HG02973 (cell line): ENCODE measurements around the gene TUBA1C.
"Not testable (repeated sequence)": the region's sequence is repeated elsewhere in the genome, so short reads cannot be mapped to it uniquely, and the experiment has no call there.

ENCODE experiments used
- ATAC-seq: cut with Tn5 transposase; IDR thresholded peaks from one replicate; pipeline ENCODE4 v1.9.1; 2021; ENCODE audit warnings: moderate library complexity; ENCODE audit not compliant: unreplicated experiment

TUBA1C gene

DNA sequence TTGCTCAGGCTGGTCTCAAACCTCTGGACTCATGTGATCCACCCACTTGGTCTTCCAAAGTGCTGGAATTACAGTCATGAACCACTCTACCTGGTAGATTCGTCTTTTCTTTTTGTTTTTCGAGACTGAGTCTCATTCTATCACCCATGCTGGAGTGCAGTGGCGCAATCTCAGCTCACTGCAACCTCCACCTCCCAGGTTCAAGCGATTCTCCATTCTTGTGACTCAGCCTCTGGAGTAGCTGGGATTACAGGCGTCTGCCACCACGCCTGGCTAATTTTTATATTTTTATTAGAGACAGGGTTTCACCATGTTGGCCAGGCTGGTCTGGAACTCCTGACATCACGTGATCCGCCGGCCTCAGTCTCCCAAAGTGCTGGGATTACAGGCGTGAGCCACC is 9.4 kb upstream of the TUBA1C start:
- not testable (repeated sequence) for ATAC-seq

DNA sequence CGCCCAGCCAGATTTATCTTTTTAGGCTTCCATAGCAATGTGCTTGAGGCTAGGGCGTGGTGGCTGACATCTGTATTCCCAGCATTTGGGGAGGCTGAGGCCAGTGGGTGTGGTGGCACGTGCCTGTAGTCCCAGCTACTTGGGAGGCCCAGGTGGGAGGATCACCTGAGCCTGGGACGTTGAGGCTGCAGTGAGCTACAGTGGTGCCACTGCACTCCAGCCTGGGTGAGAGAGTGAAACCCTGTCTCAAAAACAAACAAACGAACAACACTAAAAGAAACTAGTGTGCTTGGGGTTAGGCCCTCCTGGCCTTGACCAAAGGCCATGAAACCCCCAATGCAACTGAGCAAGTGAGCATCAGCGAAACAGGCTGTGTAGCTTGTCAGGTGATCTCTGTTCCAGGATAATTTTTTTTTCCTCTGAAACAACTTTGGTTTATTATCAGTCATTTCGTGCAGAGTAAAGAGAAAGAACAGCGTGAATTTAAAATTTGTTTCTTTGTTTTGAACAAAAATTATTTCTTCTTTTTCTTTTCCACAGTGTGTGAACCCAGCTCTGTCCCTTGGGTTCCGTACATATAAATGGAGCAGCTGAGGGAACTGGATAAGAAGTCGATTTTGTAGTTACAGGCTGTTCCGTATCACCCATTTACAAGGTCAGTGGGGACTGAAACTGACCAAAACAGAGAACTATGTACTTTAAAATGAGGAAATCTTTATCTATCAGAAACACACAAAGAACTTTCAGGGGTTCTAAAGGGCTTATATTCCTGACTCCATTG is 8.8 kb upstream of the TUBA1C start:
- ATAC-seq, result no peak

DNA sequence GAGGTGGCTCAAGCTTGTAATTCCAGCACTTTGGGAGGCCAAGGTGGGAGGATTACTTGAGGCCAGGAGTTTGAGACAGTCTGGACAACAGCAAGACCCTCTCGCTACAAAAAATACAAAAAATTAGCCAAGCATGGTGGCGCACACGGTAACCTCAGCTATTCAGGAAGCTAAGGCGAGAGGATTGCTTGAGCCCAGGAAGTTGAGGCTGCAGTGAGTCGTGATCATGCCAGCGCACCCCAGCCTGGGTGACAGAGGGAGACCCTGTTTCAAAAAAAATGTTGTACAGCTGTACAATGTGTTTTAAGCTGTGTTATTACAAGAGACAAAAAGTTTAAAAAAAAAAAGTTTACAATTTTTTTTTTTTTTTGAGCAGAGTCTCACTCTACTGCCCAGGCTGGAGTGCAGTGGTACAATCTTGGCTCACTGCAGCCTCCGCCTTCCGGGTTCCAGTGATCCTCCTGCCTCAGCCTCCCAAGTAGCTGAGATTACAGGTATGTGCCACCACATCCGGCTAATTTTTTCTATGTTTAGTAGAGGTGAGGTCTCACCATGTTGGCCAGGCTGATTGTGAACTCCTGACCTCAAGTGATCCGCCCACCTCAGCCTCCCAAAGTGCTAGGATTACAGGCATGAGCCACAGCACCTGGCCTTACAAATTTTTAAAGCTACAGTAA is 7.2 kb upstream of the TUBA1C start:
- not testable (repeated sequence) for ATAC-seq

DNA sequence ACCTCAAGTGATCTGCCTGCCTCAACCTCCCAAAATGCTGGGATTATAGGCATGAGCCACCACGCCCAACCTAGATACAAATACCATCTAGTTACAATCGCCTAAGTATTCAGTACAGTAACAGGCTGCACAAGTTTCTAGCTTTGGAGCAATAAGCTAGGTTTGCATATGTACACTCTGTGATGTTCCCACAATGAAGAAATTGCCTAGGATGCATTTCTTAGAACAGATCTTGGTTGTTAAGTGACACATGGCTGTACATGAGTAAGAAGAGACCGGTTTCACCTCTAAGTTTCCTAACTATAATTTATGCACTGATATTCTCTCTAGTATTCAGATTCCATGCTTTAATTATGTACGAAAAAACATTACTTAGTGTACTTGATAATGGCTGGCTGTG is 5.4 kb upstream of the TUBA1C start:
- ATAC-seq, result no peak

- no peak for ATAC-seq
Measured at GRCh38 chr12:49260166-49260565, 4.7 kb upstream of the TUBA1C start.

GRCh38 chr12:49260571-49261363 is 4.1 kb upstream of the TUBA1C start:
- no peak for ATAC-seq

GRCh38 chr12:49261721-49262120 is 3.2 kb upstream of the TUBA1C start:
- ATAC-seq, result no peak

- no peak for ATAC-seq
Measured at GRCh38 chr12:49263400-49263763, 1.5 kb upstream of the TUBA1C start.

DNA sequence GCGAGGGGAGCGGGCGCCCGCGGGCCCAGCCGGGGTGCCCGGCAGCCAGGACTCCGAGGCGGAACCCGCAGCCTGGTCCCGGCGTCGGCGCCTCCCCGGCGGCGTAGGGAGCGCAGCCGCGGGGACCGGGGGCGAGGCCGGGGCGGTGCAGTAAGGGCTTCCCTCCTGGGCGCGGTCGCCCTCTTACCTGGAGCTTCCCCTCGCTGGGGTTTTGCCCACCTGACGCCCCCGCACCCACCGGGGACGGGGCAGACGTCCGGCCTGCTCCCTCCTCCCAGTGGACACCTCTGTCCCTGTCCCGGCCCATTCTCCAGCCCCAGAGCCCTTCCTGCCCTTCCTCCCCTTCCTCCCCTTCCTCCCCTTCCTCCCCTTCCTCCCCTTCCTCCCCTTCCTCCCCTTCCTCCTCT is 413 bp upstream of the TUBA1C start:
- peak; percentile 34 for ATAC-seq

DNA sequence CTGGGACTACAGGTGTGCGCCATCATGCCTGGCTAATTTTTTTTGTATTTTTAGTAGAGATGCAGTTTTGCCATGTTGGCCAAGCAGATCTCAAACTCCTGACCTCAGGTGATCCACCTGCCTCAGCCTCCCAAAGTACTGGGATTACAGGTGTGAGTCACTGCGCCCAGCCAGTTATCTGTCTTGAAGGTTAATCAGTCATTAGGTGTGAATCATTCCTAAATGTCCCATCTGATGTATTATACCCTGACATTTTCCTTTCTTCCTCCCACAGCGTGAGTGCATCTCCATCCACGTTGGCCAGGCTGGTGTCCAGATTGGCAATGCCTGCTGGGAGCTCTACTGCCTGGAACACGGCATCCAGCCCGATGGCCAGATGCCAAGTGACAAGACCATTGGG is 4.3 kb downstream of the TUBA1C start:
- not testable (repeated sequence) for ATAC-seq

GRCh38 chr12:49272790-49273725 is 8.2 kb downstream of the TUBA1C start:
- ATAC-seq, result no peak

- no peak for ATAC-seq
Measured at GRCh38 chr12:49273726-49274395, 9.0 kb downstream of the TUBA1C start.

DNA sequence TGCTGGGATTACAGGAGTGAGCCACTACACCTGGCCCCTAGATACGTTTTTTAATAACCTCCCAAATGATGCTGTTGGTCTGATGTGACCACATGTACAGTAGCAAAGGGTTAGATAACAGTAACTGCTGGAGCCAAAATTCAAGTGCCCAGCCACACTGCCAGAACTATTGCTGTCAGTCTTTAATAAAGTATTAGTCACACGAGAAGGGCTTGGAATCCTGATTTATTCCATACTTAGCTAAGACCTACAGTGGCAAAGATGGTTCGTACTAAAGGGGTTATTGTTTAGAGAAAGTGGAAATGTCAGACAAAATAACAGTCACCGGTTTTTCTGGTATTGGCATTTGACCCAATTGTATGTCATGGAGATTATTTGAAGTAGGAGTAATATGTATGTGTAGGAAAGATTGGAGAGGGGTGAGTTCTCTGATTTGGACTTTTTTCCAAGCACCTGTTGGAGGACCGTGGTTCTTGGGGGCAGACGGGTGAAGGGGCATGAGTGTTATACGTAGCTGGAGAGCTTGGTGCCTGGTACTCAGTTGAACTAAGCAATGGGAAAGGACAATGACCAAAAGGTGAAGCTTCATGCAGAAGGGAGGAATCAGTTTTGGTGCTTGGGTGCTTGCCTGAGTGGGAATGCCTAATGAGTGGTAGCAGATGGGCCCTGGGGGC is 9.7 kb downstream of the TUBA1C start:
- ATAC-seq, result no peak

DNA sequence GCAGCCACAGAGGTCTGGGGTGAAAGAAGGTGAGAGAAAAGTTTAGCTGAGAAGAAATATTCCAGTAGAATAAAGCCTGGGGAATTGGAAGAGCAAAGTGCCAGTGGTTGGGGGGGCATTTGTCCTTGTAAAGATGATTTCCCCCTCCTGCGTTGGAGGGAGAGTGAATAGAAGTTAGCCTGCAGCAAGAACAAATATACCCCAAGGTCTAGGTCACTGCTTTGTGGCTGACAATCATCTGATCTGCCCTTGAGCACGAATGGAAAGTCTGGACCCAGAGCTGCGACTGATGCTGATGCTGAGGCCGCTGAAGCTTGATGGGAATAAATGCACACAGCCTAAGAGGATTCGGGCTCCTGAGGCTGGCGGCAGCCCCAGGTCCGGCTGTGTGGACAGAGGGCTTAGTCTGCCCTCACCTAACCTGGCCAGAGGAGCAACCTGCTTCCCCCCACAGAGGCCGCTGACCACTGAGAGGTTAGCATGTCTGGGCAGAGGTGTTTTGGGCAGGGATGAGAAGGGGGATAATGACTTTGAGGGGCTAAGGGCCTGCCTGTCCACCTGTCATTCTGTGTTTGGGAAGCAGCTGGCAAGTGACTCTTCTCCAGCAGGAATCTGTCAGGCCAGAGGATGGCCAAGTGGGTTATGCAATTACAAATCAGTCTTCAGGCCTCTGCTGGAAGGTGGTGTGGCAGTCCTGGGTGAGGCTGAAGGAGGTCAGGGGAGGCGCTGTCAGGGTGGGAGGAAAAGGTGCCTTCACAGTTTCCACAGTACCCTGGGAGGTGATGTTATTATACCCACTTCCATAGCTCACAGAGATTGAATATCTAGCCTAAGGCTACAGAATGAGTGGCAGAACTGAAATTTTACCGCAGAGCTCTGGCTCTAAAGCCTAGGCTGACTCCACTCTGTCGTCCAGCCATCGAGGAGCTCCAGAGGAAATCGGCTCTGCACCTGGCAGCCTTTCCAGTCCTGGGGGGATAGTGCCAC is 11.7 kb downstream of the TUBA1C start:
- ATAC-seq, result no peak

GRCh38 chr12:49277466-49277865 is 12.6 kb downstream of the TUBA1C start:
- no peak for ATAC-seq

- ATAC-seq, result no peak
Measured at GRCh38 chr12:49279706-49280159, 14.9 kb downstream of the TUBA1C start.

DNA sequence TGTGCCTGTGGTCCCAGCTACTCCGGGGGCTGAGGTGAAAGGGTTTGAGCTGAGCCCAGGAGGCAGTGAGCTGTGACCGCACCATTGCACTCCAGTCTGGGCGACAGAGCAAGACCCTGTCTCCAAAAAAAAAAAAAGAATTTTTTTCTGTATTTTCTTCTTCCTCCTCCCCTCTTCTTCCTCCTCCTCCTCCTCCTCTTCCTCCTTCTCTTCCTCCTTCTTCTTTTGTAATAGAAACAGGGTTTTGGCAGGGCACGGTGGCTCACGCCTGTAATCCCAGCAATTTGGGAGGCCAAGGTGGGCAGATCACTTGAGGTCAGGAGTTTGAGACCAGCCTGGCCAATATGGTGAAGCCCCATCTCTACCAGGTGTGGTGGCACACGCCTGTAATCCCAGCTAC is 15.7 kb downstream of the TUBA1C start:
- ATAC-seq, result not testable (repeated sequence)

DNA sequence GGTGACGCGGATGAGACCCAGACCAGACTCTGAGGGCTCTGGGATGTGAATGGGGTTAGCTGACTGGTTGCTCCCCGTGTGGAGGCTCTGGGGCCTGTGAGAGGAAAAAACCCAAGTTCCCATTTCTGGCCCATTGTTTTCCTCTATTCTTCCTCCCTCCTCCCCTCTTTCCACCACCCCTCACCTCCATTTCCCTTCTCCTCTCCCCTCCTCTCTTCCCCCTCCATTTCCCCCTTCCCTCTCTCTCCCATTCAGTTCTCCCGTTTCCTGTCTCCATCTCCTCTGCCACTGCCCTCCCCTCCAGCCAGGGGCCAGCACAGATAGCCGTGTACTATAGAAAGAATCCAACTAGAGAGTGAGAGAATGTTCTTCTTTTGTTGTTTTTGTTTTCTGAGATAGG is 17.4 kb downstream of the TUBA1C start:
- ATAC-seq, result no peak
